Measurements from ENCODE around the gene ESYT2. TPM values are rescaled to one million over a fixed set of nuclear protein-coding genes. Genes with fewer than 3 reads are reported as not detected.

Gene ESYT2
- polyA plus RNA-seq, 3 donors, result 45.1 to 93.3 (median 57.1) TPM

DNA sequence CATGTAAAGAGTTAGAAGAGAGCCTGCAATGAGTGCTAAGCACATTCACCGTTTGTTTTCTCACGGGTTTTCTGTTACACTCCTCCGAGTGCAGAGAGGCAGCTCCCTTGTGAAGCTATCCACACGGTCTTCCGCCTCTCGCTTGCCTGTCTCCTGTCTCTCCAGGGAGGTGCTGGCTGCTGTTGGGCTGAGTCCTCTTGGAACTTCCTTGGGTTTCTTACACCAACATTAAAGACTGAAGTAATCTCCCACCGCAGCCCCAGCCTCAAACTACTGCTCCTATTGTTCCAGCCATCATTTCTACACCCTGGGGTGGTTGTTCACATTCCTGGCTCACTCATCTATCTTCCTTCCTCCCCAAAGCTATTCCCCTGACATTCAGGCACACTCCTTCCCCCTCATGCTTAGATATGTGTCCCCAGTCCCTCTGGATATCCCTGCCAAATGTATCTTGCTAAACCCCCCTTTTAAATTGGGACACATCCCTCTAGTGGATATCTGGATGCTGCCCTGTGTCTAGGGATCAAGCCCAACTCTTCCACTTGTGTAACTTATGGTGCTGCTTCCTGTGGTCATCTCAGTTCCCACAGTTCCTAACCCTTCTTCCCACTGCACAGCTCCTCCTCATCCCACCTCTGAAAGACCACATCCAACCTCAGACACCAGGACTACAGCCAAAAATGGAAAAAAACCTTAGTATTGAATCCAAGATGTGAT is 14.1 kb downstream of the ESYT2 start:
- no peak for DNase-seq (ENCODE audit: extremely low read depth in 1 of 11, low read depth in 9 of 11, low spot score in 4 of 11)

DNA sequence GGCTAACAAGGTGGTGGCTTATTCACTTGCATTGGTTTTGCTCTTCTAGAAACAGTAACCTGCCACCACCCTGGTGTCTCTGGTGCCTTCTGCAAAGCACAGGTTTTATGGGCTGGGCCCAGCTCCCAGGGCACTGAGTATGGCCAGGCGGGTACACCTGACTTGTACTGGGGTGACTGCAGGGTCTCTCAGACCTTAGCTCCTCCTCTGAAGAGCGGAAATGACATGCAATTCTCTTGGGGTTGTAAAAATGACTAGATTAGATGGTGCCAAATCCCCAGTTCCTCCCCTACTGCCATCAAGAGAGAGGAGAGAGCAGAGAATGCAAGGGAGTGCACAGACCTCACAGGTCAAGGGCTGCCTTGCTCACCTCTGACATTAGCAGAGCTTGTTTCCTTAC is 14.7 kb downstream of the ESYT2 start:
- DNase-seq (ENCODE audit: extremely low read depth in 1 of 11, low read depth in 9 of 11, low spot score in 4 of 11), result no peak

DNA sequence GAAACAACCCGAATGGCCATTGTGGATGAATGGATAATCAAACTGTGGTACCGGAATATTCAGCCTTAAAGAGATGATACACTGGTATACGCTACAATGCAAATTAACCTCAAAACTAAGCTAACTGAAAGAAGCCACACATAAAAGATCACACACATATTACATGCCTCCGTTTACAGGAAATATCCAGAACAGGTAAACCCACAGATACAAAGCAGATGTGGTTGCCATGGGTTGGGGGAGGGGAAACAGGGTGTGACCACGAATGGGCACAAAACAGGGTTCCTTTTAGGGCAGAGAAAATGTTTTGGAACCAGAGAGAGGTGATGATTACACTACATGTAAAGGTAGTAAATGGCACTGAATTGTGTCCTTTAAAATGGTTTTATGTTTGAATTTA is 16.6 kb downstream of the ESYT2 start:
- DNase-seq (ENCODE audit: extremely low read depth in 1 of 11, low read depth in 9 of 11, low spot score in 4 of 11), result no peak

DNA sequence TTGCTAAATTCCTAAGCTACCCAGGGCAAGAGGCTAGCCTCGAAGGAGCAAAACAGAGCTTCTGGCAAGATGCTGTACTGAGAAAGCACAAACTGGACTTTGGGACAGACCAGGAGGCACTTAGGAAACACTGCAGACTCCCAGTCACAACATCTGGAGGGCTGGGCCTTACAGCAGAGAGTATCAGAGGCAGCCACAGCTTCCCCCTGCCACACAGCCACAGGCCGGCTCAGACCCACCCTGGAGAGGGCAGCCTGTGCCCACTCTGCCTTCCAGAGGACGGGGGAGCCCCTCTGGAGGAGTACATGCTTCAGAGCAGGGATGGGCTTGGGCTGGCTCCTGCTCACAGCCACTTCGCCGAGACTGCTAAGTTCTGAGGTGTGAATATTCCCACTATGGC is 17.4 kb downstream of the ESYT2 start:
- DNase-seq (ENCODE audit: extremely low read depth in 1 of 11, low read depth in 9 of 11, low spot score in 4 of 11), result no peak

DNA sequence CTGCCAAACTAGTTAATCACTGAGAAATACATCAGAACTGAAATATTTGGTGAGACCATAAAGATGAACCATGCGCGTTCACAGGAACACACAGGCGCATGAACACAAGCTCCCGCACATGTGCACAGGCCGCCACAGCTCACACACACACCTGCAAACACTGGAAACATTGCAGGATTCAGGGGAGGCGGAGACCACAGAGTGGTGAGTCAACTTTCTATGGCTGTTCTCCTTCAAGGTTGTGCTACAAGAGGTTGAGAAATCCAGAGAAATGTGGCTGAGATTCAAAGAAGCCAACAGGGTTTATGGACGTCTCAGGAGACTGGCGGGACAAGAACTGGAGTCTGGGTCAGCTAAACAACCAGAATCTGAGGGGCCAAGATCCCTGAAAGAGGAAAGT is 17.8 kb downstream of the ESYT2 start:
- DNase-seq (ENCODE audit: extremely low read depth in 1 of 11, low read depth in 9 of 11, low spot score in 4 of 11), result no peak

DNA sequence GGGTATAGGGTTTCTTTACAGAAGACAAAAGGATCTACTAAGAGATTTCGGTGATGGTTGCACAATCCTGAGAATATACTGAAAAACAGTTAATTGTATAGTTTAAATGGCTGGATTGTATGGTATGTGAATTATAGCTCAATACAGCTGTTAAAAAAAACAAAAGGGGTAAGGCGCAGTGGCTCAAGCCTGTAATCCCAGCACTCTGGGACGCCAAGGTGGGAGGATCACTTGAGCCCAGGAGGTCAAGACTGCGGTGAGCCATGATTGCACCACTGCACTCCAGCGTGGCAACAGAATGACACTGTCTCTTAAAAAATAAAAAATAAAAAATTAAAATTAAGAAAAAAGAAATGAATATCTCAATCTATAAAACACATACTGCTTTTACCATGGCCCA is 18.5 kb downstream of the ESYT2 start:
- no peak for DNase-seq (ENCODE audit: extremely low read depth in 1 of 11, low read depth in 9 of 11, low spot score in 4 of 11)

DNA sequence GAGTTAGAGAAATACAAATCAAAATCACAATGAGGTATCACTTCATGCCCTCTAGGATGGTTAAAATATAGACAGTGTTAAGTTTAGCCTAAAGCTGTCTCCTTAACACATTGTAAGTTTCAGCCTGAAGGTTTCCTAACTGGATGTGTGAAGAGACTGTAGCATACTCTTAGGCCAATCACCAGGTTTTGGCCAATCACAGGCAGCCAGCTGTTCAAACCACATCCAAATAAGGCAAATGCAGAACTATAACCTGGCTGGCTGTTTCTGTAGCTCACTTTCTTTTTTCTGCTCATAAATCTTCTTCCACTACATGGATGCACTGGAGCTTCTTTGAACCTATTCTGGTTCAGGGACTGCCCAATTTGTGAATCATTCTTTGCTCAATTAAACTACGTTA is 19.7 kb downstream of the ESYT2 start:
- no peak for DNase-seq (ENCODE audit: extremely low read depth in 1 of 11, low read depth in 9 of 11, low spot score in 4 of 11)

DNA sequence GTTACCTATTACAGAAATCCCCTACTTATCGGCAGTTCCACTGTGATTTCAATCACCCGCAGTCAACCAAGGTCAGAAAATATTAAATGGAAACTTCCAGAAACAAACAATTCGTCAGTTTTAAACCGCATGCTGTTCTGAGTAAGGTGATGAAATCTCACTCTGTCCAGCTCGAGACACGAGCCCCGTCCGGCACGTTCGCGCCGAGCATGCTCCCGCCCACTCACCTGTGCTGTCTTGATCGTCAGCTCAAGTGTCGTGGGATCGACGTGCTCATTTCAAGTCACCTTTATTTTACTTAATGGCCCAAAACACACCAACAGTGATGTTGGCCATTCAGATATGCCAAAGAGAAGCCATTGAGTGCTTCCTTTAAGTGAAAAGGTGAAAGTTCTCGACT is 21.2 kb downstream of the ESYT2 start:
- no peak for DNase-seq (ENCODE audit: extremely low read depth in 1 of 11, low read depth in 9 of 11, low spot score in 4 of 11)

DNA sequence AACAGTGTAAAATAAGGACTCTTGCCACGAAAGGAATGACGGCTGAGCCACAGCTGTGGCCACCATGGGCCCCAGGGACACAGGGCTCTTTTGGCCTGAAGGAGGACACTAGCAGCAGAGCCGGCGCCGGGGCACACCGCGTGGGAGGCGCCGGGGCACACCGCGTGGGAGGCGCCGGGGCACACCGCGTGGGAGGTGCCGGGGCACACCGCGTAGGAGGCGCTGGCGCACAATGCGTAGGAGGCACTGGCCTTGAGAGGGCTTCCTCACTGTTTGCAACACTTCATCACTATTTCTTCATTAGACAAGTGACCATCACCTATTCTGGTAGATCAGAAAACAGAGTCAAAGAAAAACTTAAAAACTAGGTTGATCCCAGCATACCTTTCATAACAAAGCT is 23.4 kb downstream of the ESYT2 start:
- no peak for DNase-seq (ENCODE audit: extremely low read depth in 1 of 11, low read depth in 9 of 11, low spot score in 4 of 11)

DNA sequence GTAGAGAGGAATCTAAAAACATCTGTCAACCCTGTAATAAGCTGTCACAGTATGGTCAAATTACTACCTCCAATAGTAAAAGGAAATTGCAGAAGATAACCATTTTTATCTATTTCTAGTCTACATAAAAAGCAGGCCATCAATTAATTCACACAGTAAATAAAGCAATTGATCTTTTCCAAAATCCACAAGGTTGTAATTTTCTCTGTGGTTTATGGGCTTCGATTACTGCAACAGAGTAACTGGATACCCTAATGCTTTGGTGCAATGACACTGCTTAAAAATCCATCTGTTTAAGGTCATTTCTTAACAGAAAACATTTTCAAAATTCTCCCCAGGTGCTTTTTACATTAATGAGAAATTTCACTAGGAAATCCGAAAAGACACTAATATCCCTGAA is 23.9 kb downstream of the ESYT2 start:
- DNase-seq (ENCODE audit: extremely low read depth in 1 of 11, low read depth in 9 of 11, low spot score in 4 of 11), result no peak

DNA sequence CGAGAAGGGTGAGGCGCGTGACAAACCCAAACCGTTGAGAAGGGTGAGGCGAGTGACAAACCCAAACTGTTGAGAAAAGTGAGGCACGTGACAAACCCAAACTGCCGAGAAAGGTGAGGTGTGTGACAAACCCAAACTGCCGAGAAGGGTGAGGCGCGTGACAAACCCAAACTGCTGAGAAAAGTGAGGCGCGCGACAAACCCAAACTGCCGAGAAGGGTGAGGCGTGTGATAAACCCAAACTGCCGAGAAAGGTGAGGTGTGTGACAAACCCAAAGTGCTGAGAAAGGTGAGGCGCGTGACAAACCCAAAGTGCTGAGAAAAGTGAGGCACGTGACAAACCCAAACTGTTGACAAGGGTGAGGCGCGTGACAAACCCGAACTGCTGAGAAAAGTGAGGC is 25.0 kb downstream of the ESYT2 start:
- no peak for DNase-seq (ENCODE audit: extremely low read depth in 1 of 11, low read depth in 9 of 11, low spot score in 4 of 11)

DNA sequence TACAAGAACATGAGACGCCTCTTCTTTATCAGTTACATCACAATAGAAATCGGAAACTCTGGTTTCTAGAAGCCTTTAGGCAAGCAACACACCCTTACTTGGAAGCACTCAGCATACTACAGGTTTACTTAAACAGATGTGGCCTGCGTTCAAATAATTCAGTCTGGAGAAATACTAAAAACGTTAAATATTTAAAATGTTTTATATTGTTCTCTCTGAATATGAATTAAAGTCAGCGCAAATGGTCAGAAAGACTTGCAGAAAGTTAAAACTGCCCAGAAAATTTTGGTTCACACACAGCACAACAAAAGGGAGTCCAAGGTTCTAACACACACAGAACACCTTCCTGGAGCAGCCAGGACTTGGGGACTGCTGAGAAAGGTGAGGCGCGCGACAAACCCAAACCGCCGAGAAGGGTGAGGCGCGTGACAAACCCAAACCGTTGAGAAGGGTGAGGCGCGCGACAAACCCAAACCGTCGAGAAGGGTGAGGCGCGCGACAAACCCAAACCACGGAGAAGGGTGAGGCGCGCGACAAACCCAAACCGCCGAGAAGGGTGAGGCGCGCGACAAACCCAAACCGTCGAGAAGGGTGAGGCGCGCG is 25.8 kb downstream of the ESYT2 start:
- DNase-seq (ENCODE audit: extremely low read depth in 1 of 11, low read depth in 9 of 11, low spot score in 4 of 11), result no peak

DNA sequence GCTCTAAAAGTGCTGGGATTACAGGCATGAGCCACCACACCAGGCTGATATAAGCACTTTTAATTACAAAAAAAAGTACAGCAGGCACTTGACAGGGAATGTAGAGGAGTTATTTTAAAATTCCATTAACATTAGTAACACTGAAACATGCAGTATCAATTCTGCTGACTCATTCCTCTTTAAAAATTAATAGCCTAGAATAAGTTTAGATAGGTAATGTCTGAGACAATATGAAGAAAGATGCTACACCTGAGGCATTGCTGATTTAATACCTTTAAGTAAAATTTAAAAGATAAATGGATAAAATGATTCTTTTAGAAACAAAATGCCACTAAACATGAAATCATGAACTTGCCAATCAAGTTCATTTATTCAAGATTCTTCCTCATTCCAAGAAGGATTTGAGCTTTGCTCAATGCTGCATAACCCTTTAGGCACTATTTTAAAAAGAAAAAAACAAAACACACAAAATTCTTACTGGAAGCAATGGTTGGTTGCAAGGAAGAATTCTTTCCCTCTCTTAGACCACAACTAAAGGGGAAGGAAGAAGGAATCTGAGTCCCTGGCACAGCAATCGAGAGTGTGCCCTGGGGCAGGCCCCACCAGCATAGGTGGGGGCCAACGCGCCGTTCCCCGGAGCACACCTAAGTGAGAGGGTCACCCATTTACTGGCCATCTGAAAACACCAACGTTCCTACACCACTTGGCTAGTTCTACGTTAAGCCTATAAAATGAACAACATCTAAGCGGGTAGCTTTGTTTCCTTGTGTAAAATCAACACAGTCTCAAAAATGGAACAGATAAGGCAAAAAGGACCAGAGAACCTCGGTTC is 26.6 kb downstream of the ESYT2 start:
- no peak for DNase-seq (ENCODE audit: extremely low read depth in 1 of 11, low read depth in 9 of 11, low spot score in 4 of 11)

DNA sequence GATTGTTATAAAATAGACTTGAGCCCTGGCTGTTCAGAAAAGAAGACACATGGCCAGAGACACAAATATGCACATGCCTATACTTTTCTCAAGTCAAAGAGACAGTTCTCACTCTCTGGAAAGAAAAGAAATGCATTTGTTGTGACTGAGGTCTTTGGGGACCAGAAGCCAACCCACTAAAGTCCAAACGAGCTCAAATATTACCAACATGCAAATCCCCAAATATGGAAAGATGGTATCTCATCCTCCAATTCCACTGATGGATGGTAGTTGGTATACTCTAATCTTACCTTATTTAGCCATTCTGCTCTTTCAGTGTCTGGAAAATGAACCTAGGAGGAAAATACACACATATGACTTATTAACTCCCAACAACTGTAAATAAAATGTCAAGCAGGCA is 30.6 kb downstream of the ESYT2 start:
- no peak for DNase-seq (ENCODE audit: extremely low read depth in 1 of 11, low read depth in 9 of 11, low spot score in 4 of 11)

DNA sequence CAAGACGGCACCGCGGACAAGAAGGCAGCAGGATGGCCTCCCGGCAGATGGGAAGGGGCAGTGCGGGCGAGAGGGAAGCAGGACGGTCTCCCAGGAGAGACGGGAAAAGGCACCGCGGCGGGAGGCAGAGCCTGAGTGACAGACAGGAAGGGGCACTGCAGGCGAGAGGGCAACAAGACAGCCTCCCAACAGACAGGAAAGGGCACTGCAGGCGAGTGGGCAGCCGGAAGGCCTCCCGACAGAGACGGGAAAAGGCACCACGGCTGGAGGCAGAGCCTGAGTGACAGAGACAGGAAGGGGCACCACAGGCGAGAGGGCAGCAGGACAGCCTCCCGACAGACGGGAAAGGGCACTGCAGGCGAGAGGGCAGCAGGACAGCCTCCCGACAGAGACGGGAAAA is 32.6 kb downstream of the ESYT2 start:
- DNase-seq (ENCODE audit: extremely low read depth in 1 of 11, low read depth in 9 of 11, low spot score in 4 of 11), result no peak

DNA sequence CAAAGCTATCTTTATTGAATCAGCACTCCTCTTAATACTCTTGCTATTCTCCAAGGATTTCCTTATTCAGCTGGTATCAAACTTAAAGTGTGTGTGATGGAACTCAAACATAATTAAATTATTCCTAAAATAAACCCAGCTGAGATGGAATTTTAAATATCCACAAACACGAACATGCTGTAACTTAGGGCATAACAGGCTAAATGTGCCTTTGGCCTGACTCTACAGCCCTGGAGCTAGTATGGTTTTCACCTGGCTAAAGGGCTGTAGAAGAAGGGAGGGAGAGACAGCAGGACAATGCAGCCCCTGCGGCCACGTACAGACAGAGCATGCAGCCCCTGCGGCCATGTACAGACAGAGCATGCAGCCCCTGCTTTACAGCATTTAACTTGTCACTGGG is 34.0 kb downstream of the ESYT2 start:
- DNase-seq (ENCODE audit: extremely low read depth in 1 of 11, low read depth in 9 of 11, low spot score in 4 of 11), result no peak

DNA sequence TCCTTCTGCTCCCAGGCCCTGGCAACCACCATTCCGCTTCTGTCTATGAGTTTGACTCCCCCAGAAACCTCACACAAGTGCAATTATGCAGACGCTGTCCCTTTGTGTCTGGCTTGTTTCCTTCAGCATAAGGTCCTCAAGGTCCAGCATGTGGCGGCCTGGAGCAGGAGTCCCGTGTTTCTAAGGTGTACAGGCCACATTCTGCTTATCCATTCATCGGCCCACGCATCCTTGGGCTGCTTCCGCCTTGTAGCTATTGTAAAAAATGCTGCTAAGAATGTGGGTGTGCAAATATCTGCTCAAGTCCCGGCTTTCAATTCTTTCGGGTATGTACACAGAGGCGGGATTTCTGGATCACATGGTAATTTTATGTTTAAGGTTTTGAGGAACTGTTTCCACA is 38.2 kb downstream of the ESYT2 start:
- no peak for DNase-seq (ENCODE audit: extremely low read depth in 1 of 11, low read depth in 9 of 11, low spot score in 4 of 11)

DNA sequence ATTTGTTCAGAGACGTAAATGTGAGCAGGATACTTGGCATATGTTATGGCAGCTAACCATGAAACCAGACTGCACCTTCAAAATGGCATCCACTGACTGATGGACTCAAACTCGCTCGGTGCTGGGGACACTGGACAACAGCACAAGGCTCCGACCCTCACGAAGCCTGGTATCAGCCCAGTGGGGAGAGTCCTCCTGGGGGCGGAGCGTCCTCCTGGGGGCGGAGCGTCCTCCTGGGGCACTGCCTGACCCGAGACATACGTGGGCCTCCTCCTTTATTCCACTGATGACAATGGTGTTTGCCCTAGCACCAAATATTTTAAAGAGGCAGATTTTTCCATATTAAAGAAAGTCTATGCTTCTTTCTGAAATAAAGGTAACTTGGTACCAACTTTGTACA is 39.5 kb downstream of the ESYT2 start:
- DNase-seq (ENCODE audit: extremely low read depth in 1 of 11, low read depth in 9 of 11, low spot score in 4 of 11), result no peak

DNA sequence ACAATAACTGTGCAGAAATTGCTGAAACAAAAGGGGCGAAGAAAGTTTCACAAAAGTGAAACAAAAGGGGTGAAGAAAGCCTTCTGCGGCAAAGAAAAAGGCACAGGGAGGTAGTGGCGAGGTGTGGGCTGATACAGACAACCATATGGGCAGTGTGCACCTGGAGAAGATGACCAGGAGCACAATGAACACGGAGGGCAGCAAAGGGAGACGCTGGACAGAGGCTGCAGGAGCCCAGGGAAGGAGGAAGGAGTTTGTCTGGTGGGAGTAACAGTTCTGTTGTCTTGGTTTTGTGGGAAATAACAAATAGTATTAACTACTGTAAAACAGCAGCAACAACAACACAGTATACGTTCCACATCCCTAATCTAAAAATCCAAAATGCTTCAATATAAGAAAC is 42.4 kb downstream of the ESYT2 start:
- DNase-seq (ENCODE audit: extremely low read depth in 1 of 11, low read depth in 9 of 11, low spot score in 4 of 11), result no peak

DNA sequence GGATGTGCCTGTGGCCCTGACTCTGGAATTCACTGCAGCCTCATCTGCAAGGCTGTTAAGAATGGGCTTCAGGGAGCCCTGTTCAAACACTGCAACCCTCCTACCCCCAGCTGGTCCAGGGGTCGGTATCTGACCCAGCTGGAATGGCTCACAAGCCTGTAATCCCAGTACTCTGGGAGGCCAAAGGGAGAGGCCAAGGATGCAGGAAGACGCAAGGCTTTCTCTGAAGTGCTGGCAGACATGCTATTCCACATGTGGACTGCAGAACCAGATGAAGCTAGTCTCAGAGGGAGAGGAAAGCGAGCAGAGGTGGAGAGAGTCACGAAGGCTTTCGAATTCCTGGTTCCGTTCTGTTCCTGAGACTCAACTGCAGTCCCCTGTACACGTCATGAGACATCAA is 45.0 kb downstream of the ESYT2 start:
- no peak for DNase-seq (ENCODE audit: extremely low read depth in 1 of 11, low read depth in 9 of 11, low spot score in 4 of 11)

Measured in renal cortex interstitium (tissue), 11 donors.